WTC11 (cell line): Measurements from ENCODE around the gene APOE. TPM values are rescaled to one million over a fixed set of nuclear protein-coding genes. Genes with fewer than 3 reads are reported as not detected.

Experiments
- ATAC-seq: fragments of 200-7000 bp; cut with Tn5 transposase; 2 replicates; pipeline ENCODE4 v1.10.0; 2021; ENCODE audit warnings: mild to moderate bottlenecking, moderate library complexity
- CTCF ChIA-PET: fragments of 300-600 bp; sonication (Branson Sonifier 250); formaldehyde crosslinking; loops from one replicate; lab custom pipeline; 2021; ENCODE audit warnings: antibody characterized with exemption; lab: Charles Lee
- POLR2A ChIA-PET: fragments of 350-600 bp; sonication (Branson Sonifier 250); formaldehyde crosslinking; loops from one replicate; lab custom pipeline; 2021; ENCODE audit warnings: antibody characterized with exemption; lab: Charles Lee
- DNase-seq: peaks from one replicate; pipeline ENCODE4 v3.0.0; 2021; ENCODE audit warnings: low spot score
- H3K27ac Mint-ChIP-seq: 2 replicates; pipeline ENCODE4 v1.8.0; 2021; ENCODE audit warnings: mixed read lengths
- H3K27me3 Mint-ChIP-seq: 2 replicates; pipeline ENCODE4 v1.8.0; 2021; ENCODE audit warnings: low read depth, mild to moderate bottlenecking, moderate library complexity, mixed read lengths
- H3K36me3 Mint-ChIP-seq: 2 replicates; pipeline ENCODE4 v1.8.0; 2021; ENCODE audit warnings: mixed read lengths
- H3K4me1 Mint-ChIP-seq: 2 replicates; pipeline ENCODE4 v1.8.0; 2022; ENCODE audit warnings: mixed read lengths
- H3K4me3 Mint-ChIP-seq: 2 replicates; pipeline ENCODE4 v1.8.0; 2021; ENCODE audit warnings: mild to moderate bottlenecking, moderate library complexity, mixed read lengths
- H3K9me3 Mint-ChIP-seq: 2 replicates; pipeline ENCODE4 v1.8.0; 2021; ENCODE audit warnings: mixed read lengths
- ATF1 ChIP-seq: sonication (generic); formaldehyde crosslinking; IDR thresholded peaks from 2 replicates; pipeline ENCODE4 v1.8.1; 2023; ENCODE audit warnings: mild to moderate bottlenecking, moderate library complexity, missing genetic modification reagents
- CREB1 ChIP-seq: sonication (generic); formaldehyde crosslinking; IDR thresholded peaks from 2 replicates; pipeline ENCODE4 v1.8.0; 2023; ENCODE audit warnings: mild to moderate bottlenecking, missing genetic modification reagents
- FOXJ3 ChIP-seq: sonication (generic); formaldehyde crosslinking; IDR thresholded peaks from 2 replicates; pipeline ENCODE4 v1.9.0; 2021; ENCODE audit warnings: missing genetic modification reagents, mild to moderate bottlenecking, borderline replicate concordance
- FOXK1 ChIP-seq: sonication (generic); formaldehyde crosslinking; IDR thresholded peaks from 2 replicates; pipeline ENCODE4 v1.8.0; 2022; ENCODE audit warnings: mild to moderate bottlenecking, moderate library complexity, missing genetic modification reagents
- GTF2I ChIP-seq: fragments of 250-450 bp; sonication (Bioruptor Pico); conservative IDR thresholded peaks from 2 replicates; pipeline ENCODE4 v1.4.0; 2021; ENCODE audit warnings: mild to moderate bottlenecking
- NR3C1 ChIP-seq: sonication (generic); formaldehyde crosslinking; conservative IDR thresholded peaks from 2 replicates; pipeline ENCODE4 v1.8.1; 2023; ENCODE audit warnings: low read depth, mild to moderate bottlenecking, missing genetic modification reagents
- OVOL2 ChIP-seq: fragments of 250-450 bp; sonication (Bioruptor Pico); IDR thresholded peaks from 2 replicates; pipeline ENCODE4 v1.9.0; 2021; ENCODE audit warnings: mild to moderate bottlenecking, borderline replicate concordance
- ZNF138 ChIP-seq: sonication (generic); formaldehyde crosslinking; conservative IDR thresholded peaks from 2 replicates; pipeline ENCODE4 v1.8.1; 2022; ENCODE audit warnings: mild to moderate bottlenecking, moderate library complexity, missing genetic modification reagents
- ZNF396 ChIP-seq: fragments of 250-450 bp; sonication (Bioruptor Pico); IDR thresholded peaks from 2 replicates; pipeline ENCODE4 v1.8.0; 2021; ENCODE audit warnings: mild to moderate bottlenecking, moderate library complexity, borderline replicate concordance
- total RNA-seq: library from RNA; stranded (reverse); gene quantifications from 3 replicates; pipeline ENCODE4 v1.2.3, GENCODE V29; 2021
- TF ChIP-seq, protein P1 (sequence below): sonication (generic); formaldehyde crosslinking; IDR thresholded peaks from 2 replicates; pipeline ENCODE4 v1.8.0; 2022; ENCODE audit warnings: mild to moderate bottlenecking, missing genetic modification reagents
- TF ChIP-seq, protein P2 (sequence below): sonication (generic); formaldehyde crosslinking; IDR thresholded peaks from 2 replicates; pipeline ENCODE4 v1.8.1; 2022; ENCODE audit warnings: missing genetic modification reagents, borderline replicate concordance
- TF ChIP-seq, protein P3 (sequence below): fragments of 200-600 bp; IDR thresholded peaks from 2 replicates; pipeline ENCODE4 v1.8.0; 2022; ENCODE audit warnings: antibody characterized with exemption

Gene APOE
- total RNA-seq, 1 experiment from 2014 or later: 824 TPM

- Mint-ChIP-seq H3K36me3 (no peaks in the 10 kb centered on the region), H3K27me3 (no peaks in the 10 kb centered on the region; the same call in 1 of the 2 replicates), H3K4me1 (peaks cover 4% of the 10 kb centered on the region; the same call in 1 of the 2 replicates), H3K27ac (no peak overlapping the region), H3K4me3 (no peak overlapping the region), H3K9me3 (no peaks in the 10 kb centered on the region)
- ChIA-PET CTCF (no interaction called here), POLR2A (interaction anchor here (0.6 kb wide), 1 partner anchor 11 kb away, joined by 3 read pairs; no protein-coding TSS in a partner anchor)
- TF ChIP-seq OVOL2: no peak
- TF ChIP-seq FOXK1: no peak
- TF ChIP-seq, protein P1, sequence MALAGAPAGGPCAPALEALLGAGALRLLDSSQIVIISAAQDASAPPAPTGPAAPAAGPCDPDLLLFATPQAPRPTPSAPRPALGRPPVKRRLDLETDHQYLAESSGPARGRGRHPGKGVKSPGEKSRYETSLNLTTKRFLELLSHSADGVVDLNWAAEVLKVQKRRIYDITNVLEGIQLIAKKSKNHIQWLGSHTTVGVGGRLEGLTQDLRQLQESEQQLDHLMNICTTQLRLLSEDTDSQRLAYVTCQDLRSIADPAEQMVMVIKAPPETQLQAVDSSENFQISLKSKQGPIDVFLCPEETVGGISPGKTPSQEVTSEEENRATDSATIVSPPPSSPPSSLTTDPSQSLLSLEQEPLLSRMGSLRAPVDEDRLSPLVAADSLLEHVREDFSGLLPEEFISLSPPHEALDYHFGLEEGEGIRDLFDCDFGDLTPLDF (CRISPR knock-in tag): no peak
- no peak for TF ChIP-seq ZNF396 (CRISPR knock-in tag)
- TF ChIP-seq FOXJ3 (CRISPR knock-in tag): no peak
- no peak for TF ChIP-seq GTF2I
- TF ChIP-seq, protein P2, sequence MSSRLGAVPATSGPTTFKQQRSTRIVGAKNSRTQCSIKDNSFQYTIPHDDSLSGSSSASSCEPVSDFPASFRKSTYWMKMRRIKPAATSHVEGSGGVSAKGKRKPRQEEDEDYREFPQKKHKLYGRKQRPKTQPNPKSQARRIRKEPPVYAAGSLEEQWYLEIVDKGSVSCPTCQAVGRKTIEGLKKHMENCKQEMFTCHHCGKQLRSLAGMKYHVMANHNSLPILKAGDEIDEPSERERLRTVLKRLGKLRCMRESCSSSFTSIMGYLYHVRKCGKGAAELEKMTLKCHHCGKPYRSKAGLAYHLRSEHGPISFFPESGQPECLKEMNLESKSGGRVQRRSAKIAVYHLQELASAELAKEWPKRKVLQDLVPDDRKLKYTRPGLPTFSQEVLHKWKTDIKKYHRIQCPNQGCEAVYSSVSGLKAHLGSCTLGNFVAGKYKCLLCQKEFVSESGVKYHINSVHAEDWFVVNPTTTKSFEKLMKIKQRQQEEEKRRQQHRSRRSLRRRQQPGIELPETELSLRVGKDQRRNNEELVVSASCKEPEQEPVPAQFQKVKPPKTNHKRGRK (CRISPR knock-in tag): no peak
- no peak for TF ChIP-seq CREB1 (CRISPR knock-in tag)
- ATAC-seq (no peak), DNase-seq (no peak)
Observed at GRCh38 chr19:44949550-44949949, 44.0 kb downstream of the APOE start.

DNA sequence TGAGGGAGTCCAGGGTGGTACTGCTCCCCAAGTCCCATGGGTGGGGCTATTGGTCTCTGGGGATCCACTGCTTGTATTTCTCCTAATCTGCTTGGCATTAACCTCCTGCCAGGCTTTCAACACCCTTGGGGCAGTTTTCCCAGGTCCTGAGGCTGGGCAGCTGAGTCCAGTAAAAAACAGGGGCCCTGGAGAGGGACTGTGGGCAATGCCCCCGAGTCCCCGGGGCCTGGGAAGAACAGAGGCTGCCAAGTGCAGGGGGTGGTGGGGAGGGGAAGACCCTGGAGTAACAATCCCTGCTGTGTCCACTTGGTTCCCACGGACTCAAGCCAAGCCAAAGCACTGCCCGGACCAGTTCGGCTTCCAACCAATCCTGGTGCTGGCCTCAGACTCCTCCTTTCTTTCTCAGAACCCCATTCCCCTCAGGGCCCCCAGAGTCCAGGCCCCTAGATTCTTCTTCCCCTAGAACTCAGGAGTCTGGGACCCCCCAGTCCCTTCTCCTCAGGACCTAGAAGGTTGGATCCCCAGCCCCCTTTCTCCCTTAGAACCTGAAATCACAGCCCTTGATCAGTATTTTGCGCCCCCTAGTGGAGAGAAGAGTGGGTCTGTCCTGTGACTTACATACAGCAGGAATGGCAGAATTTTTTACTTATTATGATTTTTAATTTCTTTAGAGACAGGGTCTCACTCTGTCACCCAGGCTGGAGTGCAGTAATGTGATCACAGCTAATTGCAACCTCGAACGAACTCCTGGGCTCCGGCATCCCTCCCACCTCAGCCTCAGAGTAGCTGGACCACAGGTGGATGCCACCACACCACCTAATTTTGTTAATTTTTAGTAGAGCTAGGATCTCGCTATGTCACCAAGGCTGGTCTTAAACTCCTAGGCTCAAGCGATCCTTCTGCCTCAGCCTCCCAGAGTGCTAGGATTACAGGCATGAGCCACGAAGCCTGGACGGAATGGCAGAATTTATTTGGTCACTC, 45.9 kb downstream of the APOE start:
- H3K27me3 Mint-ChIP-seq: no peaks in the 10 kb centered on the region
- CTCF ChIA-PET: interaction anchor here (0.6 to 3.0 kb wide), 19 partner anchors 8 to 167 kb away, joined by 3 to 54 read pairs (median 5); partner anchors contain the start of genes APOE, NECTIN2 and TOMM40
- POLR2A ChIA-PET: interaction anchor here (0.6 to 0.8 kb wide), 2 partner anchors 41 to 46 kb away, joined by 3 to 8 read pairs; partner anchors contain the start of gene APOE
- H3K9me3 Mint-ChIP-seq: no peaks in the 10 kb centered on the region
- peak; percentile 57 for DNase-seq
- no peak for TF ChIP-seq ATF1 (CRISPR knock-in tag)
- TF ChIP-seq, protein P3, sequence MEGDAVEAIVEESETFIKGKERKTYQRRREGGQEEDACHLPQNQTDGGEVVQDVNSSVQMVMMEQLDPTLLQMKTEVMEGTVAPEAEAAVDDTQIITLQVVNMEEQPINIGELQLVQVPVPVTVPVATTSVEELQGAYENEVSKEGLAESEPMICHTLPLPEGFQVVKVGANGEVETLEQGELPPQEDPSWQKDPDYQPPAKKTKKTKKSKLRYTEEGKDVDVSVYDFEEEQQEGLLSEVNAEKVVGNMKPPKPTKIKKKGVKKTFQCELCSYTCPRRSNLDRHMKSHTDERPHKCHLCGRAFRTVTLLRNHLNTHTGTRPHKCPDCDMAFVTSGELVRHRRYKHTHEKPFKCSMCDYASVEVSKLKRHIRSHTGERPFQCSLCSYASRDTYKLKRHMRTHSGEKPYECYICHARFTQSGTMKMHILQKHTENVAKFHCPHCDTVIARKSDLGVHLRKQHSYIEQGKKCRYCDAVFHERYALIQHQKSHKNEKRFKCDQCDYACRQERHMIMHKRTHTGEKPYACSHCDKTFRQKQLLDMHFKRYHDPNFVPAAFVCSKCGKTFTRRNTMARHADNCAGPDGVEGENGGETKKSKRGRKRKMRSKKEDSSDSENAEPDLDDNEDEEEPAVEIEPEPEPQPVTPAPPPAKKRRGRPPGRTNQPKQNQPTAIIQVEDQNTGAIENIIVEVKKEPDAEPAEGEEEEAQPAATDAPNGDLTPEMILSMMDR: peak; percentile 80
- TF ChIP-seq ZNF138 (CRISPR knock-in tag): no peak
- H3K27ac Mint-ChIP-seq: no peak overlapping the region
- no peaks in the 10 kb centered on the region for H3K36me3 Mint-ChIP-seq
- H3K4me3 Mint-ChIP-seq: no peak overlapping the region
- ATAC-seq: peak; percentile 19
- H3K4me1 Mint-ChIP-seq: peaks cover 14% of the 10 kb centered on the region

DNA sequence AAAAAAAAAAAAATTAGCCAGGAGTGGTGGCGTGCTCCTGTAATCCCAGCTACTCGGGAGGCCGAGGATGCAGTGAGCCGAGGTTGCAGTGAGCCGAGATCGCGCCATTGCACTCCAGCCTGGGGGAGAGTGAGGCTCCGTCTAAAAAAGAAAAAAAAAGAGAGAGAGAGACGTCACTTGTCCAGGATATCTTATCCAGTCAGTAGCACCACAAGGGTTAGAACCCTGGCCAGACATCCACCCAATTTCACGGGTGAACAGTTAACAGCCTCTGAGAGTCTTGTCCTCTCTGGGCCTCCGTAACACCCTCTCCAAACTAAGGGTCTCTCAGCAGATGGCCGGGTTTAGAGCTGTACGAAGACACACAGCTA, 48.7 kb downstream of the APOE start:
- no peaks in the 10 kb centered on the region for H3K9me3 Mint-ChIP-seq
- POLR2A ChIA-PET: interaction anchor here (0.6 to 1.4 kb wide), 5 partner anchors 13 to 64 kb away, joined by 3 to 6 read pairs (median 5); partner anchors contain the start of genes APOC1, APOE and TOMM40
- no peak for DNase-seq
- no peak for TF ChIP-seq NR3C1 (CRISPR knock-in tag)
- no peaks in the 10 kb centered on the region for H3K36me3 Mint-ChIP-seq
- ATAC-seq: no peak
- H3K27me3 Mint-ChIP-seq: no peaks in the 10 kb centered on the region
- CTCF ChIA-PET: interaction anchor here (0.5 to 1.6 kb wide), 9 partner anchors 9 to 303 kb away, joined by 3 to 6 read pairs (median 3); partner anchors contain the start of gene APOE
- peak overlapping the region; percentile 100 for H3K27ac Mint-ChIP-seq
- peak overlapping the region; percentile 99 for H3K4me3 Mint-ChIP-seq
- H3K4me1 Mint-ChIP-seq: peaks cover 22% of the 10 kb centered on the region
